ENCODE measurements around the gene KCNIP1.
A peak's percentile ranks its signal among the peaks of the same experiment; 100 is the strongest.

KCNIP1 gene

DNA sequence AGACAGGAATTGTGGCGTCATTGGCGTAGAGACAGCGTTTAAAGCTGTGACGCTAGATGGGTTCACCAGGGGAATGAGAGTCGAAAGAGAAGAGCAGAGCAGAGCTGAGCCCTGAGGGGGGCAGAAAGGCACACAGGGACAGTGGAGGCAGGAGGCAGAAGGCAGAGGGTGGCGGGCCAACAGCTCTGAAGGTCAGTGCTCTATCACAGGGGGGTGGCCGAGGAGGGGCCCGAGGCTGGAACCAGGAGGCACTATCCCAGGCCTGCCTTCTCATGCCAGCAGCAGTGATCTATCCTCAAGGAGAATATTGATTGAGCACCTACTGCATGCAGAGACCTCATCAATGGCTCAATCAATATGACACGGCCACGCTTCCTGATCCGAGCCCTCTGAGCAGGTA lies 132.4 kb downstream of the KCNIP1 start:
- peak in 1 of 10 donors; percentile 27 for DNase-seq
- intact Hi-C loops (cut with DNase I) = loop anchor here (5.0 kb wide), 2 partner anchors 156 to 706 kb away; no protein-coding TSS in a partner anchor

GRCh38 chr5:170636801-170637477 lies 133.1 kb downstream of the KCNIP1 start:
- intact Hi-C loops (cut with DNase I) = loop anchor here (5.0 kb wide), 2 partner anchors 155 to 705 kb away; no protein-coding TSS in a partner anchor
- peak in 1 of 10 donors; percentile 34 for DNase-seq

GRCh38 chr5:170638051-170638450 lies 134.2 kb downstream of the KCNIP1 start:
- DNase-seq = peak in 2 of 10 donors; percentile 46 to 55
- intact Hi-C loops (cut with DNase I) = loop anchor here (5.0 kb wide), 2 partner anchors 154 to 704 kb away; no protein-coding TSS in a partner anchor

GRCh38 chr5:170638454-170639220 lies 134.8 kb downstream of the KCNIP1 start:
- DNase-seq = peak in 8 of 10 donors; percentile 67 to 94 (median 84)
- intact Hi-C loops (cut with DNase I) = loop anchor here (5.0 kb wide), 2 partner anchors 154 to 704 kb away; no protein-coding TSS in a partner anchor

- intact Hi-C loops (cut with DNase I) = loop anchor here (5.0 kb wide), 2 partner anchors 153 to 703 kb away; no protein-coding TSS in a partner anchor
- peak in 1 of 10 donors; percentile 39 for DNase-seq
Observed at GRCh38 chr5:170639221-170639925, 135.6 kb downstream of the KCNIP1 start.

GRCh38 chr5:170640731-170641588 lies 137.1 kb downstream of the KCNIP1 start:
- intact Hi-C loops (cut with DNase I) = no loop called here

GRCh38 chr5:170641589-170642031 lies 137.8 kb downstream of the KCNIP1 start:
- DNase-seq = peak in 2 of 10 donors; percentile 52 to 56
- intact Hi-C loops (cut with DNase I) = no loop called here

More at GRCh38 chr5:170640731-170641588, 137.1 kb downstream of the KCNIP1 start:
- DNase-seq = peak in 1 of 10 donors; percentile 65

GRCh38 chr5:170642066-170642735 lies 138.4 kb downstream of the KCNIP1 start:
- peak in 1 of 10 donors; percentile 48 for DNase-seq
- intact Hi-C loops (cut with DNase I) = no loop called here

GRCh38 chr5:170642776-170643436 lies 139.1 kb downstream of the KCNIP1 start:
- intact Hi-C loops (cut with DNase I) = no loop called here
- DNase-seq = no peak

GRCh38 chr5:170643591-170643990 lies 139.8 kb downstream of the KCNIP1 start:
- peak in 1 of 10 donors; percentile 39 for DNase-seq
- intact Hi-C loops (cut with DNase I) = no loop called here

- intact Hi-C loops (cut with DNase I) = no loop called here
Observed at GRCh38 chr5:170644501-170644900, 140.7 kb downstream of the KCNIP1 start.

GRCh38 chr5:170648541-170648940 lies 144.7 kb downstream of the KCNIP1 start:
- intact Hi-C loops (cut with DNase I) = no loop called here

More at GRCh38 chr5:170644501-170644900, 140.7 kb downstream of the KCNIP1 start:
- peak in 1 of 10 donors; percentile 33 for DNase-seq

DNA sequence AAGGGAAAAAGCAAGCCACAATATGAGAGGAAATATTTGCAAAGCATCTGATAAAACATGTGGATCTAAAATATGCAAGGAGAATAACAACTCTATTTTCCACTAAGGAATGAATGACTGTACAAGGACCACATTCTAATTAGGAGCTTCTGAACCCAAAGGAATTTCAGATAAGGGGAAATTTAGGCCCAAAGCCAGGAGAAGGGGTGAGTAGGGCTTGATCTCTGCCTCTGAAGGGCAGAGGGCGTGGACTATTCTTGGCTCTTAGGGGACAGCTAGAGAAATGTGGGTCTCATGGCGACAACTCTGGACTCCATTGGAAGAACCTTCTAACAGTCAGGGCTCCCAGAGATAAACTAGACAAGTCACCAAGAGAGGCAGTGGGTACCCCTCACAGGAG lies 147.0 kb downstream of the KCNIP1 start:
- peak in 1 of 10 donors; percentile 17 for DNase-seq
- intact Hi-C loops (cut with DNase I) = no loop called here

More at GRCh38 chr5:170648541-170648940, 144.7 kb downstream of the KCNIP1 start:
- DNase-seq = peak in 1 of 10 donors; percentile 18

GRCh38 chr5:170651604-170652277 lies 147.9 kb downstream of the KCNIP1 start:
- intact Hi-C loops (cut with DNase I) = no loop called here
- peak in 1 of 10 donors; percentile 9 for DNase-seq

GRCh38 chr5:170655476-170655875 lies 151.7 kb downstream of the KCNIP1 start:
- DNase-seq = no peak
- intact Hi-C loops (cut with DNase I) = no loop called here

DNA sequence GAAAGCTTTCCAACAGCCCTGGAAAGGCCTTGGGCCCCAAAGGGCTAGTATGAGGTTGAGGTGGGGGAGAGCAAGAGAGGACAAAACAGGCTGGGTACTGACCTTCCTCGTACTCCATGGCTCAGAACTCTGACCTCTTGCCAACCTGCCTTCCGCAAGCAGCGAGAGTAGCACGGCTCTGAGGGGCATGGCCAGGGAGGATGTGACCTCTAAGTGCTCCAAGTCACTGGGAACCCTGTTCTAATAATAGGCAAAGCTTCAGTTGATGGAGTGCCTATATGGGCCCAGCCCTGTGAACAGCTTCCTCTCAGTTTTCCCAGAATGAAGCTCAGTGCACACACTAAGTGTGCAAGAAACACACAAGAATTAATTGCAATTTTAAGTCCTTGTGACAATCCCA lies 152.1 kb downstream of the KCNIP1 start:
- intact Hi-C loops (cut with DNase I) = no loop called here
- peak in 1 of 10 donors; percentile 55 for DNase-seq

DNA sequence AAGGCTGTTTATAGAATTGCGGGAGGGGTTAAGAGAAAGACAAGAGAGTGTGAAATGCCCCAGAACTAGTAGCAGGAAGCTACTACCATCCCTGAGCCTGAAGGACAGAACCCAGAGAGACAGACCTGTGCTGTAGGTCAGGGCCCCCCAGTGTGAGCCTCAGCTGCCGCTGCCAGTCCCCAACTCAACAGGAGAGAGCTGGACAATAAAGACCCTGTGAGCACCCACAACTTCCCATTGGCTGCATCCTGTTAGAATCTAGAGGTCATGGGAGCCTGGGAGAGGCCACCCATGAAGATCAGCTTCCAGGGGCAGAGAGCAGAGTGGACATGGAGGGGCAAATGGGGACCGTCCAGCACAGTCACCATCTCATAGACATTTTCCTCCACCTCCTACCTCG lies 152.5 kb downstream of the KCNIP1 start:
- intact Hi-C loops (cut with DNase I) = no loop called here
- no peak for DNase-seq

GRCh38 chr5:170660531-170660930 lies 156.7 kb downstream of the KCNIP1 start:
- intact Hi-C loops (cut with DNase I) = no loop called here

More at GRCh38 chr5:170660531-170660930, 156.7 kb downstream of the KCNIP1 start:
- no peak for DNase-seq
